B cell (primary cell): ENCODE results near the gene ARHGAP42.

ENCODE experiments used
- CTCF ChIP-seq: fragments of 200-600 bp; IDR thresholded peaks from one replicate; pipeline ENCODE4 v1.8.0; 2022; ENCODE audit warnings: antibody characterized with exemption, mild to moderate bottlenecking
- EZH2 ChIP-seq: IDR thresholded peaks from 2 replicates; pipeline ENCODE4 v1.6.1; 2012; ENCODE audit warnings: borderline replicate concordance, low read depth, mild to moderate bottlenecking, moderate library complexity, low read length; ENCODE audit not compliant: insufficient read depth, poor library complexity, severe bottlenecking

- TF ChIP-seq CTCF (no peak), EZH2 (no peak)
Observed at GRCh38 chr11:100815787-100816330, 128.8 kb downstream of the ARHGAP42 start.
